Right lobe of liver (tissue), 4 donors: ENCODE results near the gene SLC25A15.

Experiments
- CTCF ChIP-seq, 4 donors: fragments of 200-600 bp in 3 of 4; fragments of 450-650 bp in 1 of 4; IDR thresholded peaks; one replicate each; pipeline versions ENCODE4 v1.5.1 to v1.8.0; 2016 to 2022; ENCODE audit warnings: antibody characterized with exemption in 4 of 4, mild to moderate bottlenecking in 2 of 4
- POLR2A ChIP-seq: fragments of 450-650 bp; IDR thresholded peaks from one replicate; pipeline ENCODE4 v1.6.1; 2017; ENCODE audit warnings: antibody characterized with exemption, mild to moderate bottlenecking
- donor health status: DM: no; HTN: no; CAD: no.
- donor health status: DM: no; HTN: no; CAD: no.
- donor health status: DM: no; HTN: yes; CAD: no.

GRCh38 chr13:40803316-40803715 lies 13.9 kb downstream of the SLC25A15 start:
- TF ChIP-seq CTCF (IDR thresholded peaks at IDR 0.05): no peak
- no peak for TF ChIP-seq POLR2A
